Measurements from ENCODE around the gene TAF4. TPM values are rescaled to one million over a fixed set of nuclear protein-coding genes. Genes with fewer than 3 reads are reported as not detected.

TAF4 gene
- total RNA-seq, 1 experiment from 2014 or later = 3.6 TPM

DNA sequence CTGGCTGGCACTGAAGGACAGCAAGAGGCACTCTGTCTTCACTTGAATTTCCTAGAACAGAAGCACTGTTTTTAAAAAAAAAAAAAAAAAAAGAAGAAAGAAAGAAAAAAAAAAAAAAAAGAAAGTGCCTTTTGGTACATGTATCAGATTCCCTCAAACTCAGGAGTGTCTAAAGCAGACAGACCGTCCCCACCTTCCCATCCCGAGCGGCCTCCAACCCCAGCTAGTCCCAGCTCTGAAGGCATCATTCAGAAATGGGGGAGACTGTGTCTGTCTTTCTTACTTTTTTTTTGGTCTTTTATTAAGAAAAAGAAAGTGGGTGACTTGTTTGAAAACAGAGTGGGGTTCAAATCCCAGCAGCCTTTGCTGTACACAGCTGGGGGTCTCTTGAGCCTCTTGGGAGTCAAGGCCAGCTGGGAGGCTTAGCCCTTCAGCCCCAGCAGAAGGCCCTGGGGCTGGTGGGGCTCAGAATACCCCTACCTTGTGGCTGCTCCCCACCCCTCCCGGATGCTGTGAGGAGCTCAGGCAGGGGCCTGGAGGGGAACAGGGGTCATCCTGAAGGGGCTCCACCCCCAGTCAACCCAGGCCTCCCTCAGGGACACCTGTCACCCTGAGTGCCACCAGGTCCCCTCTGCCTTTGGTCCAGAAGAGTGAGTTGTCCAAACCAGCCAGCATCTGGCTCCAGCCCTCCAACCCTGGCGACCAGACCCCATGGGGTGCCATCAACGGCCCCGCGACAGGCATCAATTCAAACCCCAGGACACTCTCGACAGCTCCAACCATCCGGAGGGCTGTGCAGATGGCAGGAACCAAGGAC is 128.3 kb downstream of the TAF4 start:
- DNase-seq (ENCODE audit: low read depth, low spot score) = no peak
- in situ Hi-C loops (cut with HindIII; ENCODE audit: low pct_unique_long_range_greater_than_20kb, low sequenced_read_pairs) = no loop called here

DNA sequence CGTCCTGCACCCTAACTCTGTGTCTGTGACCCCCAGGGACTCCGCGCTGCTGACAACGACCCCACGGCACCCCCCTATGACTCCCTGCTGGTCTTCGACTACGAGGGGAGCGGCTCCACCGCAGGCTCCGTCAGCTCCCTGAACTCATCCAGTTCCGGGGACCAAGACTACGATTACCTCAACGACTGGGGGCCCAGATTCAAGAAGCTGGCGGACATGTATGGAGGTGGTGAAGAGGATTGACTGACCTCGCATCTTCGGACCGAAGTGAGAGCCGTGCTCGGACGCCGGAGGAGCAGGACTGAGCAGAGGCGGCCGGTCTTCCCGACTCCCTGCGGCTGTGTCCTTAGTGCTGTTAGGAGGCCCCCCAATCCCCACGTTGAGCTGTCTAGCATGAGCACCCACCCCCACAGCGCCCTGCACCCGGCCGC is 129.0 kb downstream of the TAF4 start:
- in situ Hi-C loops (cut with HindIII; ENCODE audit: low pct_unique_long_range_greater_than_20kb, low sequenced_read_pairs) = no loop called here
- DNase-seq (ENCODE audit: low read depth, low spot score) = no peak

DNA sequence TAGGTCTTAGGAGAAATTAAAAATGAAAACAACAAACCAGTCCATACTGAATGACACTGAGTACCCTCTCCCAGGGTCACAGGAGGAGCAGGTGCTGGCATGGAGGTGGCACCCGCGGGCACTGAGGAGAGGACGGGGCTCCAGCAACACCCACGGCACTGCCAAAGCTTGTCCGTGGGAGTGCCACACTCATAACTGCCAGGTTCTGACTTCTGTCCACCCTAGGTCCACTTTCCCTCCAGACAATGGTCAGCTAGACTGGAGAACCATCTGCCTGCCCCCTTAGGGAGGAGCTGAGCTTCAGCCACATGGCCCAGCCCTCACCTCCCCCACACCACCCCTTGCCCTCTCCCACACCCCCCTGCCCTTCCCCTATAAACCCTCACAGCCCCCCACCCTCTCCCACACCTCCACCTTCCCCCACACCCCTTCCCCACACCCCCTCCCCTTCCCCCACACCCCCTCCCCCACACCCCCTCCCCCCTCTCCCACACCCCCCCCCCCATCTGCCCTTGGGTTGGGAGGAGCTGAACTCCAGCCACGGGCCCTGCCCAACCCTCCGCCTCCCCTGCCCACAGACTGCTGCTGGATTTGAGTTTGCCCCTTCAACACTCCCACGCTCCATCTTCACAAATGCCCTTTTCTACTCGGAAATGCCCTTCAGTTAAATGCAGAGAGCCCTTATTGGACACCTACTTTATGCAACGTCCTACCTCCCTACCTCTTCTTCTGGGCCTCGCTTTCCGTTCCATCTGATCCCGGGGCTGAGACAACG is 129.6 kb downstream of the TAF4 start:
- no peak for DNase-seq (ENCODE audit: low read depth, low spot score)
- in situ Hi-C loops (cut with HindIII; ENCODE audit: low pct_unique_long_range_greater_than_20kb, low sequenced_read_pairs) = no loop called here

DNA sequence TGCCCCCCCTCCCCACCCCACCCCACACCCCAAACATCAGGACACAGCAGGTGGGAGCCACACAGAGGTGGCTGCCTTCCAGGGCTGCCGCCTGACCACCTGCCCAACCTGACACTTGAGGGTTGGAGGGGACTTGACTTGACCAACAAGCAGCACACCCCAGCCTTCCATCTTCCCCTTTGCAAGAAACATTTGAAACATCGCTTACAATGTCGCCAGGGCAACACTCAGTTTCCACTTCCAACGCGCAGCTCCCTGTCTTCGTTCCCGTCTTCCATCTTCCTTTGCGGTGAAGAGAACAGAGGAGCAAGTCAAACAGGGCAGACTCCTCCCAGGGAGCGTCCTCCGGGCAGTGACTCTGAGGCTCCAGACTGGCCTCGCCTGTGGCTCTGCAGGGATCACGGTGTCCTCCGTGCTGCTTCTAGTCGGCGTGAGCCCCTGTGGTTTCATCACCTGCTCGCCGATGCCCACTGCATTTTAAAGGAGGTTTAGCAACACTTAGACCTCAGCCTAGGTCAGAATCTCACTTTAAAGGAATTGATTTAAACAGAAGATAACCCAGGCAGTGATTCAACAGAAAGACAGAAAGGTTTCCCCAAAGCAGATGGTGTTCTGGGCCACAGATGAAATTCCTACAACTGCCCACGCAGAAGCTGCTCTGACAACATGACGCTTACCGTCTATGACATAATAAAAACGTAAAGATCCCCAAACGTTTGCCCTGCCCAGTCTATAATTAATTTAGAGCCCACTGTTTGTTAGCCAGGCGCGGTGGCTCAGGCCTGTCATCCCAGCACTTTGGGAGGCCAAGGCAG is 130.8 kb downstream of the TAF4 start:
- in situ Hi-C loops (cut with HindIII; ENCODE audit: low pct_unique_long_range_greater_than_20kb, low sequenced_read_pairs) = no loop called here
- DNase-seq (ENCODE audit: low read depth, low spot score) = no peak

DNA sequence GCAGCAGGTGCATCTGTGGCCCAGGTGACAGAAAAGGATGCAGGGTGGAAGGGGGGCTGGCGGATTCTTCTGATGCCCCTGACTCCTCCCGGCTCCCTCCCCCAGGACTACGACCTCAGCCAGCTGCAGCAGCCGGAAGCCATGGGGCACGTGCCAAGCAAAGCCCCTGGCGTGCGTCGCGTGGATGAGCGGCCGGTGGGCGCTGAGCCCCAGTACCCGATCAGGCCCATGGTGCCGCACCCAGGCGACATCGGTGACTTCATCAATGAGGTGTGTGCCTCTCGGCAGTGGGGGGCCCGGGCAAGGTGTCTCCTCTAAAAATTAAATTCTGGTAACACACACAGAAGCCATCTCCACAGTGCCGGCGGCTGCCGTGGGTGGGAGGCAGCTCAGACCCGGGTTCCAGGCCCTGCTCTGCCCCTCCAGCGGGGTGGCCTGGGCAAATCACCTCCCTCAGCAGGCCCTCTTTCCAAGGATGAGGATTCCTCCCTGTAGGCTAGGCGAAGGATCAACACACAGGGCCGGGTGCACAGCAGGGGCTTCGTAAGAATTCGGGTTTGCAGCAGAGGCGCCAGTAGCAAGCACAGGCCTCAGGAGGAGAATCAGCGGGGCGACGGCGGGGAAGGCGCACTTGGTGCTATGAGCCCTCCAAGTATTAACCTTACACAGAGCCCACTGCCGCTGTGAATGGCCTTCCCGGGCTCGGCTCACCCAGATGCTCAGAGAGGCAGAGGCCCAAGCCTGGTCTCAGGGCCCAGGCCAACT is 131.5 kb downstream of the TAF4 start:
- no peak for DNase-seq (ENCODE audit: low read depth, low spot score)
- in situ Hi-C loops (cut with HindIII; ENCODE audit: low pct_unique_long_range_greater_than_20kb, low sequenced_read_pairs) = no loop called here

DNA sequence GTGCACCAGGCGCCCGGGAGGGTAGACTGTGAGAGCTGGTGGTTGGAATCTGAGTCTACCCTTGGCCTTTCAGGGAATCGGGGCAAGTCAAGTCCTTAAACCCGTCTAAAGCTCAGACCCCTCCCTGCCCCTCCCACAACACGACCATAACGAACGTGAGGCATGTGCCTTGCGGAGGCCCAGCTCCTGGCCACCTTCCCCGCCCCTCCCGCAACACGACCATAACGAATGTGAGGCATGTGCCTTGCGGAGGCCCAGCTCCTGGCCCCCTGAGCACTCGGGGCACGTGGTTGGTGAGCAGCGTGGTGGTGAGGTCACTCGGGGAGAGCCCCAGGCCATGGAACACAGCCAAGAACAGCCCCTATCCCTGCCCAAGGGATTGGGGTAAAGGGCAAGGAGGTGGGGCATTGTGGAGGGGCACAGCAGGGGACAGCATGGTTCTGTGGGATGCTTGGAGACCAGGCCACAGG is 132.2 kb downstream of the TAF4 start:
- in situ Hi-C loops (cut with HindIII; ENCODE audit: low pct_unique_long_range_greater_than_20kb, low sequenced_read_pairs) = no loop called here
- DNase-seq (ENCODE audit: low read depth, low spot score) = no peak

DNA sequence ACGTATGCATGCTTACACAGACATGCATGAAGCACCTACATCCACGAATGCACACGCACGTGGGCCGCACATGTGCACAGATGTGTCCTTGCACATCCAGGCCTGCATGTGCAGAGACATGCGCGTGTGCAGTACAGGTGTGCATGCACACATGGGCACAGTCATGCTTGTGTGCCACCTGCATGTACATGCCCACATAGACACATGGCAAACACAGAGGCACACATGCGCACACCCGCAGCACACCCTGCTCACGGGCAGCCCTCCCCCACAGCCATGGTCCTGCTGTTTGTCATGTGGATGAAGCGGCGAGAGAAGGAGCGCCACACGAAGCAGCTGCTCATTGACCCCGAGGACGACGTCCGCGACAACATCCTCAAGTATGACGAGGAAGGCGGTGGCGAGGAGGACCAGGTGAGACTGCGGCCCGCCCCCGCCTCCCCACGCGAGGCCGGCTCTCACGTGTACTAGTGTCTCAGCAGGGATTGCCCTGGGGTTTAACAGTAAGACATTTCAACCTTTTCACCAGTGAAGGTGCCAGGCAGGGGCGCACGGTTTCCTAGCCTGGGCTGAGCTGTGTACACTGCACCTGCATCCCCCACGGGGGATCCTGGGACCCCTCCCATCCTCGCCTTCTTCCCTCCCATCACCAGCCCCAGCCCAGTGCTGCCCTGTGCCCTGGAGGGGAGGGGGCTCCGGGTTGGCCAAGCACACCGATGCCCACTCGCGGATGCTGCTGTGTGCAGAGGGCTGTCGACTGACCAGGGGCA is 132.8 kb downstream of the TAF4 start:
- in situ Hi-C loops (cut with HindIII; ENCODE audit: low pct_unique_long_range_greater_than_20kb, low sequenced_read_pairs) = no loop called here
- DNase-seq (ENCODE audit: low read depth, low spot score) = no peak

DNA sequence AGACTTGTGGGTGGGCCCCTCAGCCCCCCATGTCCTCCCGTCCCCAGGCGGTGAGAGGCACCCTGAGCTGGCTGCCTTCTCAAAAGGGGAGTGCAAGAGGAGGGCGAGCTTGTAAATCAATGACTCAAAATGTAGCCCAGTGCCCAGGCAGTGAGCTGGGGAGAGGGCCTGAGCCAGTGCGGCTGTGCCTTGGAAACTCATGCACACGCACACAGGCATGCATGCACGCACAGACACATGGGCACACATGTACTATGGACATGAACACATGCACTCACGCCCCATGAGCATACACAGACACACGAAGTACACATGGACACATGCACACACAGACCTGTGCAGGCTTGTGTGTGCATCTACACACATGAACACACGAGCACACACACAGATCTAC is 133.5 kb downstream of the TAF4 start:
- in situ Hi-C loops (cut with HindIII; ENCODE audit: low pct_unique_long_range_greater_than_20kb, low sequenced_read_pairs) = no loop called here
- DNase-seq (ENCODE audit: low read depth, low spot score) = no peak

DNA sequence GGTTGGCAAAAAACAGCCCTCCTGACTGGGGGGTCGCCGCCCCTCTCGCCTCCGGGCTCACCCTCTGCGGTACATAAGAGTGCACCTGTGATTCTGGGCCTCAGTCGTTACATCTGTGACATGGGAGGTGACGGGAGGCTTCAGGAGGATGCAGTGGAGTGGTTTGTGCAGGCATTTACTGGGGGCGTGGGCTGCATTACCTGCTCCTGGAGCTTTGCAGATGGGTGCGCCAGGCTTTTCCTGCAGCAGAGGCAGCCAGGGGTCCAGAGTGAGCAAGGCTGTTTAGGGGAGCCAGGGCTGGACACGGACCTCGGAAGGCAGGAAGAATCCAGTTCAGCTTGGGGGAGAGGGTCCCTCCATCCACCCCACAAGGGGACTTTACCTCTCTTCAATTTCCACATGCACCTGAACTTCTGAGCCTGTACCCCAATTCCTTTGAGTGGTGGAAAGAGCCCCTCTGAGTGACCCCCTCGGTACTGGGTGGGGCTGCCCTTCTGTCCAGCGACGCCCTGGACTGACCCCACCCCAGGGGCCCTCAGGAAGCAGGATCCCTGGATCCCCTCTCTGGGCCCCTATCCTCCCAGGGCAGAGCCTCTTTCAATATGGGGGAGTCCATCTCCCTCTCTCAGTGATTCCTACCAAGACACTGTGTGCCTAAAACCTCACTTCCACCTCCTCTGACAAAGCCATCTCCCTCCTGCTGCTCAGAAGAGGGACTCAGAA is 134.0 kb downstream of the TAF4 start:
- no peak for DNase-seq (ENCODE audit: low read depth, low spot score)
- in situ Hi-C loops (cut with HindIII; ENCODE audit: low pct_unique_long_range_greater_than_20kb, low sequenced_read_pairs) = no loop called here

DNA sequence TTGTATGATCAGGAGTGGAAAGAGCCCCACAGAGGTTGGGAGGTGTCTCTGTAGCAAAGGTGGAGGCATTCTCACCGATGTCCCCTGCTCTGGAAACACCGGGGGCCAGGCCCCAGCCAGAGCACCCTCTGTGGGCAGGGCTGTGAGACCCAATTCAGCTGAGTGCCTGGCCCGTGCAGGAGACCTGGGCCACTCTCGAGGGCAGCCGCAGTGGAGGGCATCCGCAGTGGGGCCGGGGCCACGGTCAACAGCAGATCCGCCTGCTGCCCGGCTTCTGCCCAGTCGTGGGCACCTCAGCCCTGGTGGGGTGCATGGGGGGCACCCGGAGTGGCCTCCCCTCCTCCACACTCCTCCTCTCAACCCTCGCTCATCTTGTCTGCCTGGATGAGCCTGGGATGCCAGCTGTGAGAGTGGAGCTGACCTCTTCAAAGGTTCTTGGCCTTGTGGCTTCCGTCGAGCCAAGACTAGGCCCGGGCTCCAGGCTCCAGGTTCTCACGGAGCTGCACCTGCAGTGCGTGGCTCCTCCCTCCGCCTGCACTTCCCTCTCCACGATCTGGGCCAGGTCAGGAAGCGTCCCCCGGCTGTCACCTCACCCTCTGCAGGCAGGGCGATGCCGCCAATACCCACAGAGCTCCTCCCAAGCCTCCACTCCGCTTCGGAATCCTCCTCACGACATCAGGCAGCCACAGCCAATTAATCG is 134.8 kb downstream of the TAF4 start:
- in situ Hi-C loops (cut with HindIII; ENCODE audit: low pct_unique_long_range_greater_than_20kb, low sequenced_read_pairs) = no loop called here
- no peak for DNase-seq (ENCODE audit: low read depth, low spot score)

DNA sequence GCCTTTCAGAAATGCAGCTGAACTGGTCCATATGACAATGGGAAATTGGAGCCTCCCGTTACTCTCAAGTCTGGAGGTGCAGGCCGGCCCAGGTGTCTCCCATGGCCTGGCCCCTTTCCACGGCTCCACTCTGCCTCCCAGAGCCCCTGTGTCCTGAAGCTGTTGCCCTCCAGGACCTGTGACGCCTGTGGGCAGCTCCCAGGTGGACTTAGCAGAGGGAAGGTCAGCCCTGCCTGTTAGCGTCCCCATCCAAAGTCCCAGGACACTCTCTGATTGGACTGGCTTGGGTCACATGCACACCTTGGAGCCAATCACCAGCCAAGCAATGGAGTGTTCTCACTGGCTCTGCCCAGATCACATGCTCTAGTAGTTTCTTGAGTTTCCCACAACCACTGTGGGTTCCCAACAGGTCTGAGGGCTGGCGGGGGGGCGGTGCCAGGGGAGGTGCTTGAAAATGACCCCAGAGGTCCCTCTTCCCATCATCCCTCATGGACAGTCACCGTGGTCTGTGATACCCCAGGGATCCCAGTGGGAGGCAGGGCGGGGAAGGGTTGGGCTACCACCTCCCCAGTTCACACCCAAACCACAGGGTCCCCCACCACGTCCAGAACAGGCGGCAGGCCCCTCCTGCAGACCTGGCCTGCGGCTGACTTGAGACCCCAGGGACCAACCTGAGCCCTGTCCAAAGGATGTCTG is 135.6 kb downstream of the TAF4 start:
- DNase-seq (ENCODE audit: low read depth, low spot score) = no peak
- in situ Hi-C loops (cut with HindIII; ENCODE audit: low pct_unique_long_range_greater_than_20kb, low sequenced_read_pairs) = no loop called here

DNA sequence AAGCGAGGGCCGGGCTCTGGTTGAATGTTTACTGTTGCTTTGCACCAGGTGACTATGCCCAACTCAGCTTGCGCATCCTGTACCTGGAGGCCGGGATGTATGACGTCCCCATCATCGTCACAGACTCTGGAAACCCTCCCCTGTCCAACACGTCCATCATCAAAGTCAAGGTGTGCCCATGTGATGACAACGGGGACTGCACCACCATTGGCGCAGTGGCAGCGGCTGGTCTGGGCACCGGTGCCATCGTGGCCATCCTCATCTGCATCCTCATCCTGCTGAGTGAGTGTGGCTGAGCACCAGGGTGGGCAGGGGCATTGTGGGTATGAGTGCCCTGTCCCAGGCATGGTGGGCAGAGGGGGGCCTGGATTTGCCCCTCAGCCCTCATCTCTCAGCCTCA is 136.1 kb downstream of the TAF4 start:
- DNase-seq (ENCODE audit: low read depth, low spot score) = no peak
- in situ Hi-C loops (cut with HindIII; ENCODE audit: low pct_unique_long_range_greater_than_20kb, low sequenced_read_pairs) = no loop called here

DNA sequence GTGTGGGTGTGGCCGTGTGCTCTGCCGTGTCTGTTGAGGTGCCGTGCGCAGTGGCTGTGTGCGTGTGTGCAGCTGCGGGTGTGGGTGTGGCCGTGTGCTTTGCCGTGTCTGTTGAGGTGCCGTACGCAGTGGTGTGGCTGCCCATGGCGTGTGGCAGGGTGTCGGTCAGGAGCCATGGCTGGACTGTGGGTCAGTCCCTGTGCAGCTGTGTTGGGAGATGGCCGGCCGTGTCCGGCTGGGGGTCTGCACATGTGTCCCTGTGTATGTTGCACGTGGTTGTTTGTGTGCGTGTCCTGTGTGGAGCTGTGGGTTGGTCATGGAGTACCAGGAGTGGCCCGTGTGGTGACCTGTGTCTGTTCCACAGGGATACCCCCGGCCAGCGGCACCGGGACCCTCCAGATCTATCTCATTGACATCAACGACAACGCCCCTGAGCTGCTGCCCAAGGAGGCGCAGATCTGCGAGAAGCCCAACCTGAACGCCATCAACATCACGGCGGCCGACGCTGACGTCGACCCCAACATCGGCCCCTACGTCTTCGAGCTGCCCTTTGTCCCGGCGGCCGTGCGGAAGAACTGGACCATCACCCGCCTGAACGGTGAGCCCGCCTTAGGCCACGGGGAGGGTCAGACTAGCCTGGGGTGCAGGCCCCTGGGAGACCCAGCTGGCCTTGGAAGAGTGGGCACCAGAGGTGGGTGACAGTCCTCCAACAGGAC is 137.7 kb downstream of the TAF4 start:
- DNase-seq (ENCODE audit: low read depth, low spot score) = no peak
- in situ Hi-C loops (cut with HindIII; ENCODE audit: low pct_unique_long_range_greater_than_20kb, low sequenced_read_pairs) = no loop called here

DNA sequence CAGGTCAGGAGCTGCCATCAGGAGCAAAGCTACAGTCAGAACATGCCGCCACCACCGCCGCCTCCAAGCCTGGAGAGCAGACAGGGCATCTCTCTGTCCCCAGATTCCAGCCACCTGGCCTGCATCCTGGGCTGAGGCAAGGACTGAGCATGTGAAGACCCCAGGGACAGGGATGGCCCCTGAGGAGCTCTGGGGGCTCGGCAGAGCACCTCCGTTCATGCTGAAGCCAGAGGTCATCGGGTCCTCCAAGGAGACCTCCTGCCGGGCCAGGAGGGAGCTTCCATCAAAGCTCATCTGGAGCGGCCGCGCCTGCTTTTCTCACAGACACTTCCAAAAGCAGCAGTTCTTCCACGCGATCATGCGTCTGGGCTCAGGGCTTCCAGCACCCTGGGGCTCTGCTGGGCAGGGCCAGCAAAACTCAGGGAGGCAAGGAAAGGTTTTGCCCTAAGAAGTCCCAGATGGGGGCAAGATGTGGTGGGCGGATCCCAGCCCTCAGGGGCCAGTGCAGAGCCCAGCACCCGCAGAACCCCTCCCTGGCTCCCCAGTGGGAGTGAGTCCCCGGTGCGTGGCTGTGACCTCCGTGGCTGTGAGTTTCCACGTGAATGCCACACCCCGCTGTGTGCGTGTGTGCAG is 138.4 kb downstream of the TAF4 start:
- no peak for DNase-seq (ENCODE audit: low read depth, low spot score)
- in situ Hi-C loops (cut with HindIII; ENCODE audit: low pct_unique_long_range_greater_than_20kb, low sequenced_read_pairs) = no loop called here
